ENCODE data around the gene ARMC7.

The ARMC7 gene

DNA sequence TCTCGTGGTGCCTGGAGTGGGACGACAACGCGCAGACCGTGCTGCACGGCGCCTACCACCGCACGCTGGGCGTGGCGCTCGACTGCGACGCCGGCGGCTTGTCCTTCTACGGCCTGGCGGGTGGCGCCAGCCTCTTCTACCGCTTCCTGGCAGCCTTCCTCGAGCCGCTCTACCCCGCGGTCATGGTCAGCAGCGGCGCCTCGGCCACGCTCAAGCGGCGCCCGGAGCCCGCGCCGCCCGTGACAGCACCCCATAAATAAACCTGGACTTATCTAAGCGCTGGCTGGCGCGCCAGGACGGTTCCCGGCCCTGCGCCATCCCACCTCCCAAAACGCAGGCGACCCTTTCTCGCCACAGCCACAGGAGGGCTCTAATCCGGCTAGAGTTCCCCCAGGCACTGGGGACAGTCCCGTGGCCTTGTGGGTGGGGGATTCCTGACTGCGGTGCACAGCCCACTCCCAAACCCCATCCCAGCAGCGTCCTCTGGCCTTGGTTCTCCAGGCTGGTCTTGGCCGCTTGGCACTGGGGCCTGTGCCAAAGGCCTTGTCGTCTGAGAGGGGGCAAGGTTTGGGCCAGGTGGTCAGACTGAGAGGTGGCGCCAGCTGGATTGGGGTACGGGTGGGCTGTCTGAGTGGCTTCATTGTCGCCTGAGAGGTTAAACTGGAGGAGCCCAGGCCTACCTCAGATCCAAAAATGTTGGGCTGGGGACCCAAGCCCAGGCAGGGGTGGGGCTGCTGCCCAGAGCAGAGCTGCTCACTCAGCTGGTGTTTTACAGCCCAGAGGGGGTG is 32.1 kb upstream of the ARMC7 start:
- TF ChIP-seq POLR2AphosphoS5 (IDR thresholded peaks at IDR 0.05; ENCODE audit: low read depth, low read length) (no peak), FOXP2 (optimal IDR thresholded peaks at IDR 0.05; ENCODE audit: borderline replicate concordance, extremely low read depth, extremely low read length, insufficient read depth) (no peak), TAF1 (IDR thresholded peaks at IDR 0.05; ENCODE audit: borderline replicate concordance, insufficient read depth, low read length) (no peak), SIN3A (IDR thresholded peaks at IDR 0.05; ENCODE audit: borderline replicate concordance, insufficient read depth, low read length) (no peak)
- TF ChIP-seq, protein P1, sequence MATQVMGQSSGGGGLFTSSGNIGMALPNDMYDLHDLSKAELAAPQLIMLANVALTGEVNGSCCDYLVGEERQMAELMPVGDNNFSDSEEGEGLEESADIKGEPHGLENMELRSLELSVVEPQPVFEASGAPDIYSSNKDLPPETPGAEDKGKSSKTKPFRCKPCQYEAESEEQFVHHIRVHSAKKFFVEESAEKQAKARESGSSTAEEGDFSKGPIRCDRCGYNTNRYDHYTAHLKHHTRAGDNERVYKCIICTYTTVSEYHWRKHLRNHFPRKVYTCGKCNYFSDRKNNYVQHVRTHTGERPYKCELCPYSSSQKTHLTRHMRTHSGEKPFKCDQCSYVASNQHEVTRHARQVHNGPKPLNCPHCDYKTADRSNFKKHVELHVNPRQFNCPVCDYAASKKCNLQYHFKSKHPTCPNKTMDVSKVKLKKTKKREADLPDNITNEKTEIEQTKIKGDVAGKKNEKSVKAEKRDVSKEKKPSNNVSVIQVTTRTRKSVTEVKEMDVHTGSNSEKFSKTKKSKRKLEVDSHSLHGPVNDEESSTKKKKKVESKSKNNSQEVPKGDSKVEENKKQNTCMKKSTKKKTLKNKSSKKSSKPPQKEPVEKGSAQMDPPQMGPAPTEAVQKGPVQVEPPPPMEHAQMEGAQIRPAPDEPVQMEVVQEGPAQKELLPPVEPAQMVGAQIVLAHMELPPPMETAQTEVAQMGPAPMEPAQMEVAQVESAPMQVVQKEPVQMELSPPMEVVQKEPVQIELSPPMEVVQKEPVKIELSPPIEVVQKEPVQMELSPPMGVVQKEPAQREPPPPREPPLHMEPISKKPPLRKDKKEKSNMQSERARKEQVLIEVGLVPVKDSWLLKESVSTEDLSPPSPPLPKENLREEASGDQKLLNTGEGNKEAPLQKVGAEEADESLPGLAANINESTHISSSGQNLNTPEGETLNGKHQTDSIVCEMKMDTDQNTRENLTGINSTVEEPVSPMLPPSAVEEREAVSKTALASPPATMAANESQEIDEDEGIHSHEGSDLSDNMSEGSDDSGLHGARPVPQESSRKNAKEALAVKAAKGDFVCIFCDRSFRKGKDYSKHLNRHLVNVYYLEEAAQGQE (IDR thresholded peaks at IDR 0.05; ENCODE audit: insufficient read depth in 1 of 2, low read depth in 2 of 2, low read length in 2 of 2), result no peak

DNA sequence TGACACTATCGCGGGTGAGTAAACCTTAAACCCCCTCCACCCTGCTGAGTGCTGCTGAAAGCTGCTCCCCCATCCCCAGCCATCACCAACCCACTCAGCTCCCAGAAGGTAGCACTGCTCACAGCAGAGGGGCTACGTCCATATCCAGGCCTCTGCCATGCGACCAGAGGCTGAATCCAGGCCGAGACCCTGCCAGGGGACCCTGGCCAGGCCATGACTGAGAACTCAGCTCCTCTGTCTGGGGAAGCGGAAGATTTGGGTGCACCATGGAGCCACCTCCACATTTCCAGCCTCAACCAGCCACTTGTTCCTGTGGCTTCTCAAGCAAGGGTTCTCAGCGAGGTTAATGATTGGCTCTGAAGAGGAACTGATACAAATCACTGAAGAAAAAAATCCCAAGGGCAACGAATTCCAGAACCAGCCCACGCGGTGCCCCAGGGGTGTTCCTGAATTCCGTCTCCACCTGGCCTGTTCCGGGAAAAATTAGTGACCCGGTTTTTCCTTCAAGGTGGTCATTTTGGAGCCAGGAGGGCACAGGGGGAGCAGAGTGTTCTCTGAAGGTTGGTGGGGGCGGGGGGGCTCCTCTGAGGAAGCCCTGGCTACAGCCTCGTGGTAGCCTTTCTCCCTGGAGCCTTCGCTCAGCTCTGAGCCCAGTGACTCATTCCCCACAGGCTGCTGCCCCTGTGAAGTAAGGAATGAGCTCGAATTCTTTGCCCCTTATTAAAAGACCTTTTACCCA is 31.3 kb upstream of the ARMC7 start:
- no peak for TF ChIP-seq POLR2AphosphoS5 (IDR thresholded peaks at IDR 0.05; ENCODE audit: low read depth, low read length)
- no peak for TF ChIP-seq FOXP2 (optimal IDR thresholded peaks at IDR 0.05; ENCODE audit: borderline replicate concordance, extremely low read depth, extremely low read length, insufficient read depth)
- TF ChIP-seq, protein P1 (IDR thresholded peaks at IDR 0.05; ENCODE audit: insufficient read depth in 1 of 2, low read depth in 2 of 2, low read length in 2 of 2), result no peak
- TF ChIP-seq SIN3A (IDR thresholded peaks at IDR 0.05; ENCODE audit: borderline replicate concordance, insufficient read depth, low read length), result no peak
- no peak for TF ChIP-seq TAF1 (IDR thresholded peaks at IDR 0.05; ENCODE audit: borderline replicate concordance, insufficient read depth, low read length)

DNA sequence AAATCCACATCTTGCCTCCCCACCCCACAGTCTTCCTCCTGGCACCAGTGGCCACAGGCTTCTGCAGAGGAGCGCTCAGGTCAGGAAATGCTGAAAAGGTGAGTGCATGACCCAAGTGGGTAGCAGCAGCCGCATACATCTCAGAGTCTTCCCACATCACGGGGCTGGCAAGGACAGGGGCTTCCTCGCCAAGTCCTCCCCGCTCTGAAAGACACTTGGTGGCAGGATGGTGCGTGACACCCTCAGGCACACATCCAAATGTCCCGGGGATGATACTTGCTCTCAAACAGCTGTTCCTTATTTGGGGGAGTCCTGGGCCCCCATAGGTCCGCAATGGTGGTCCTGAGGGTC is 30.8 kb upstream of the ARMC7 start:
- TF ChIP-seq TAF1 (IDR thresholded peaks at IDR 0.05; ENCODE audit: borderline replicate concordance, insufficient read depth, low read length) (no peak), FOXP2 (optimal IDR thresholded peaks at IDR 0.05; ENCODE audit: borderline replicate concordance, extremely low read depth, extremely low read length, insufficient read depth) (no peak), SIN3A (IDR thresholded peaks at IDR 0.05; ENCODE audit: borderline replicate concordance, insufficient read depth, low read length) (no peak), POLR2AphosphoS5 (IDR thresholded peaks at IDR 0.05; ENCODE audit: low read depth, low read length) (no peak)
- TF ChIP-seq, protein P1 (IDR thresholded peaks at IDR 0.05; ENCODE audit: insufficient read depth in 1 of 2, low read depth in 2 of 2, low read length in 2 of 2), result no peak

DNA sequence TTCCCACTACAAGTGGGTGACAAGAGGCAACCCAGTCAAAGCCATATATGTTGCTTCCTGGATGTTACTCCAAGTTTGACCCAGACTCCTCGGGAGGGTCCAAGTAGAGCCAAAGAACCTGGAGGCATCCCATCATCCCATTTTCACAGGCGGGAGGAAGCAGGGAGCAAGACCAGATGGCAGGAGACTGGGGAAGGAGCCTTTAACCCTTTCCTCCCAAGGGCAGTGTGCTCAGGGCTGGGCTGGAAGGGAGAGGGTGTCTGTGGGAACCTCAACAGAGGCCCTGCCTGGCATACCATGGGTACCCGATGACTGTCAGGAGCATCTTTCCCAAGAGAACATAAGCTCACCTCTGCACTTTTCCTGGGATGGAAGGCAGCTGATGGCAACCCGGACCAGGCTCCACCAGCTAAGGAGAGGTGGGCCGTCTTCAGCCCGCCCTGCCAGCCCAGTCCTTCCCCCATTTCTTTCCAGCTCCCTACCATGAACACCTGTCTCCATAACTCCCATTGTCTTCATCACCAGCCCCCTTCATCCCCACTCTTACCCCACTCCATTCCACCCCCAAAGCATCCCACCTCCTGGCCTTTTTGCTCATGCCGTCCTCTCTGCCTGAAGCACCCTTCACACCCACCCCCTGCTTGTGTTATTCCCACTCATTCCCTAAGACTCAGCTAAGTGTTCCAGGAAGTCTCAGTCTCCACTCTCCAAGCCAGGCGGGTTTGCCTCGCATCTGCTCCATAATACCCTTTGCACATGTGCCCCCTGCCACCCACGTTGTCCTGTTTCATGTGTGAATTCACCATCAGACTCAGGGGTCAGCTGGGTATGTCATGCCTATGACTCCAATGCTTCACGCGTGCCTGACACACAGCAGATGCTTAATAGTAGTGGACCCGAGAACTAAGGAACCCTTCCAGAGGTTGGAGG is 27.9 kb upstream of the ARMC7 start:
- no peak for TF ChIP-seq TAF1 (IDR thresholded peaks at IDR 0.05; ENCODE audit: borderline replicate concordance, insufficient read depth, low read length)
- TF ChIP-seq SIN3A (IDR thresholded peaks at IDR 0.05; ENCODE audit: borderline replicate concordance, insufficient read depth, low read length), result no peak
- TF ChIP-seq FOXP2 (optimal IDR thresholded peaks at IDR 0.05; ENCODE audit: borderline replicate concordance, extremely low read depth, extremely low read length, insufficient read depth), result no peak
- TF ChIP-seq POLR2AphosphoS5 (IDR thresholded peaks at IDR 0.05; ENCODE audit: low read depth, low read length), result no peak
- TF ChIP-seq, protein P1 (IDR thresholded peaks at IDR 0.05; ENCODE audit: insufficient read depth in 1 of 2, low read depth in 2 of 2, low read length in 2 of 2), result no peak
